OCI-LY7 (cell line): ENCODE data around the gene ANO3.

Source experiments
- CTCF ChIP-seq: fragments of 200-600 bp; sonication (generic); conservative IDR thresholded peaks from 2 replicates; pipeline ENCODE4 v1.5.1; 2014; ENCODE audit warnings: mild to moderate bottlenecking, antibody characterized with exemption, low read length, moderate library complexity, mixed read lengths
- EZH2phosphoT487 ChIP-seq: fragments of 200-600 bp; sonication (generic); IDR thresholded peaks from 2 replicates; pipeline ENCODE4 v1.6.1; 2018; ENCODE audit warnings: low read depth, borderline replicate concordance, mild to moderate bottlenecking, mixed run types, antibody characterized with exemption, low read length, moderate library complexity, mixed read lengths

- TF ChIP-seq CTCF (no peak), EZH2phosphoT487 (no peak)
These were observed 323.4 kb downstream of the ANO3 start for GRCh38 chr11:26655287-26655686.
